HepG2 (cell line): ENCODE measurements around the gene CD151. TPM values are rescaled to one million over a fixed set of nuclear protein-coding genes. Genes with fewer than 3 reads are reported as not detected.

Experiments
- BCL6 ChIP-seq: IDR thresholded peaks from 2 replicates; pipeline ENCODE4 v1.6.1; 2016; ENCODE audit warnings: missing genetic modification reagents, missing compliant biosample characterization
- CBX2 ChIP-seq, 2 experiments: fragments of 200-600 bp in 1 of 2; sonication (generic); formaldehyde crosslinking in 1 of 2; IDR thresholded peaks; 2 replicates each; pipeline versions ENCODE4 v1.7.0 to v1.8.1; 2018 to 2022; ENCODE audit warnings: low read depth in 2 of 2, low read length in 1 of 2, mild to moderate bottlenecking in 1 of 2, missing genetic modification reagents in 1 of 2
- KDM3A ChIP-seq: IDR thresholded peaks from 2 replicates; pipeline ENCODE4 v1.6.1; 2018; ENCODE audit warnings: low read depth, missing compliant biosample characterization
- MAFF ChIP-seq: IDR thresholded peaks from 2 replicates; pipeline ENCODE4 v1.6.1; 2011; ENCODE audit warnings: low read depth, low read length, improper control_type of control experiment
- MED13 ChIP-seq: sonication (generic); formaldehyde crosslinking; IDR thresholded peaks from 2 replicates; pipeline ENCODE4 v1.5.0; 2020; ENCODE audit warnings: missing genetic modification reagents
- PRMT3 ChIP-seq: sonication (generic); formaldehyde crosslinking; IDR thresholded peaks from 2 replicates; pipeline ENCODE4 v1.8.1; 2022; ENCODE audit warnings: low read depth, mild to moderate bottlenecking, moderate library complexity, missing genetic modification reagents, borderline replicate concordance
- SCMH1 ChIP-seq: sonication (generic); formaldehyde crosslinking; IDR thresholded peaks from 2 replicates; pipeline ENCODE4 v1.9.0; 2021; ENCODE audit warnings: missing genetic modification reagents, mild to moderate bottlenecking, borderline replicate concordance
- STAT5B ChIP-seq: sonication (generic); formaldehyde crosslinking; IDR thresholded peaks from 2 replicates; pipeline ENCODE4 v1.4.0; 2020; ENCODE audit warnings: missing genetic modification reagents
- ZNF234 ChIP-seq: sonication (generic); formaldehyde crosslinking; conservative IDR thresholded peaks from 2 replicates; pipeline ENCODE4 v1.5.1; 2020; ENCODE audit warnings: mild to moderate bottlenecking, missing genetic modification reagents
- ZNF382 ChIP-seq: sonication (generic); formaldehyde crosslinking; IDR thresholded peaks from 2 replicates; pipeline ENCODE4 v1.5.0; 2020; ENCODE audit warnings: missing genetic modification reagents, mild to moderate bottlenecking, borderline replicate concordance
- ZNF777 ChIP-seq: sonication (generic); formaldehyde crosslinking; IDR thresholded peaks from 2 replicates; pipeline ENCODE4 v1.4.0; 2020; ENCODE audit warnings: missing genetic modification reagents
- polyA plus RNA-seq, 8 experiments: library from polyadenylated mRNA; depleted of rRNA in 3 of 8; stranded (reverse) in 7 of 8; unstranded in 1 of 8; fragments of >200 nt; fragmentation: Illumina TruSeq in 4 of 8; extraction: Trizol in 4 of 8; gene quantifications; 2 replicates each; pipeline versions ENCODE4 v1.2.1 to v1.2.3, GENCODE V29; 2011 to 2016; ENCODE audit warnings: low read depth in 4 of 8, missing spikeins in 1 of 8, mixed read lengths in 1 of 8; ENCODE audit not compliant: insufficient read depth in 1 of 8
- total RNA-seq, 5 experiments: library from RNA; depleted of rRNA; stranded (reverse); fragments of >200 nt; fragmentation: Illumina TruSeq; extraction: Trizol; gene quantifications; 2 replicates each; pipeline ENCODE4 v1.2.3, GENCODE V29; 2016; ENCODE audit warnings: low read depth in 1 of 5
- TF ChIP-seq, protein P1 (sequence below): sonication (generic); formaldehyde crosslinking; IDR thresholded peaks from 2 replicates; pipeline ENCODE4 v1.4.0; 2020; ENCODE audit warnings: low read depth, missing genetic modification reagents
- TF ChIP-seq, protein P2 (sequence below): sonication (generic); formaldehyde crosslinking; IDR thresholded peaks from 2 replicates; pipeline ENCODE4 v1.5.1; 2020; ENCODE audit warnings: mild to moderate bottlenecking, missing genetic modification reagents, moderate library complexity
- TF ChIP-seq, protein P3 (sequence below): sonication (generic); formaldehyde crosslinking; IDR thresholded peaks from 2 replicates; pipeline ENCODE4 v1.5.0; 2020; ENCODE audit warnings: mild to moderate bottlenecking, missing genetic modification reagents, borderline replicate concordance
- TF ChIP-seq, protein P4 (sequence below): sonication (generic); formaldehyde crosslinking; conservative IDR thresholded peaks from 2 replicates; pipeline ENCODE4 v1.5.0; 2020; ENCODE audit warnings: missing genetic modification reagents

CD151 gene
- total and polyA plus RNA-seq, 2 of the 13 experiments (the other 11 are each of a cell fraction or from before 2014, with no cell fraction given): 125 to 197 TPM

GRCh38 chr11:838441-839279 is 5.9 kb downstream of the CD151 start (continued):
- TF ChIP-seq, protein P1, sequence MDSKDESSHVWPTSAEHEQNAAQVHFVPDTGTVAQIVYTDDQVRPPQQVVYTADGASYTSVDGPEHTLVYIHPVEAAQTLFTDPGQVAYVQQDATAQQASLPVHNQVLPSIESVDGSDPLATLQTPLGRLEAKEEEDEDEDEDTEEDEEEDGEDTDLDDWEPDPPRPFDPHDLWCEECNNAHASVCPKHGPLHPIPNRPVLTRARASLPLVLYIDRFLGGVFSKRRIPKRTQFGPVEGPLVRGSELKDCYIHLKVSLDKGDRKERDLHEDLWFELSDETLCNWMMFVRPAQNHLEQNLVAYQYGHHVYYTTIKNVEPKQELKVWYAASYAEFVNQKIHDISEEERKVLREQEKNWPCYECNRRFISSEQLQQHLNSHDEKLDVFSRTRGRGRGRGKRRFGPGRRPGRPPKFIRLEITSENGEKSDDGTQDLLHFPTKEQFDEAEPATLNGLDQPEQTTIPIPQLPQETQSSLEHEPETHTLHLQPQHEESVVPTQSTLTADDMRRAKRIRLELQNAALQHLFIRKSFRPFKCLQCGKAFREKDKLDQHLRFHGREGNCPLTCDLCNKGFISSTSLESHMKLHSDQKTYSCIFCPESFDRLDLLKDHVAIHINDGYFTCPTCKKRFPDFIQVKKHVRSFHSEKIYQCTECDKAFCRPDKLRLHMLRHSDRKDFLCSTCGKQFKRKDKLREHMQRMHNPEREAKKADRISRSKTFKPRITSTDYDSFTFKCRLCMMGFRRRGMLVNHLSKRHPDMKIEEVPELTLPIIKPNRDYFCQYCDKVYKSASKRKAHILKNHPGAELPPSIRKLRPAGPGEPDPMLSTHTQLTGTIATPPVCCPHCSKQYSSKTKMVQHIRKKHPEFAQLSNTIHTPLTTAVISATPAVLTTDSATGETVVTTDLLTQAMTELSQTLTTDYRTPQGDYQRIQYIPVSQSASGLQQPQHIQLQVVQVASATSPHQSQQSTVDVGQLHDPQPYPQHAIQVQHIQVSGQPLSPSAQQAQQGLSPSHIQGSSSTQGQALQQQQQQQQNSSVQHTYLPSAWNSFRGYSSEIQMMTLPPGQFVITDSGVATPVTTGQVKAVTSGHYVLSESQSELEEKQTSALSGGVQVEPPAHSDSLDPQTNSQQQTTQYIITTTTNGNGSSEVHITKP (CRISPR knock-in tag): no peak; the same call in 1 of the 2 replicates
- no peak for TF ChIP-seq ZNF382
- TF ChIP-seq BCL6 (CRISPR knock-in tag): peak; percentile 49
- no peak for TF ChIP-seq STAT5B (CRISPR knock-in tag)
- no peak for TF ChIP-seq MED13 (CRISPR knock-in tag)
- TF ChIP-seq ZNF234 (CRISPR knock-in tag): no peak
- TF ChIP-seq, protein P2, sequence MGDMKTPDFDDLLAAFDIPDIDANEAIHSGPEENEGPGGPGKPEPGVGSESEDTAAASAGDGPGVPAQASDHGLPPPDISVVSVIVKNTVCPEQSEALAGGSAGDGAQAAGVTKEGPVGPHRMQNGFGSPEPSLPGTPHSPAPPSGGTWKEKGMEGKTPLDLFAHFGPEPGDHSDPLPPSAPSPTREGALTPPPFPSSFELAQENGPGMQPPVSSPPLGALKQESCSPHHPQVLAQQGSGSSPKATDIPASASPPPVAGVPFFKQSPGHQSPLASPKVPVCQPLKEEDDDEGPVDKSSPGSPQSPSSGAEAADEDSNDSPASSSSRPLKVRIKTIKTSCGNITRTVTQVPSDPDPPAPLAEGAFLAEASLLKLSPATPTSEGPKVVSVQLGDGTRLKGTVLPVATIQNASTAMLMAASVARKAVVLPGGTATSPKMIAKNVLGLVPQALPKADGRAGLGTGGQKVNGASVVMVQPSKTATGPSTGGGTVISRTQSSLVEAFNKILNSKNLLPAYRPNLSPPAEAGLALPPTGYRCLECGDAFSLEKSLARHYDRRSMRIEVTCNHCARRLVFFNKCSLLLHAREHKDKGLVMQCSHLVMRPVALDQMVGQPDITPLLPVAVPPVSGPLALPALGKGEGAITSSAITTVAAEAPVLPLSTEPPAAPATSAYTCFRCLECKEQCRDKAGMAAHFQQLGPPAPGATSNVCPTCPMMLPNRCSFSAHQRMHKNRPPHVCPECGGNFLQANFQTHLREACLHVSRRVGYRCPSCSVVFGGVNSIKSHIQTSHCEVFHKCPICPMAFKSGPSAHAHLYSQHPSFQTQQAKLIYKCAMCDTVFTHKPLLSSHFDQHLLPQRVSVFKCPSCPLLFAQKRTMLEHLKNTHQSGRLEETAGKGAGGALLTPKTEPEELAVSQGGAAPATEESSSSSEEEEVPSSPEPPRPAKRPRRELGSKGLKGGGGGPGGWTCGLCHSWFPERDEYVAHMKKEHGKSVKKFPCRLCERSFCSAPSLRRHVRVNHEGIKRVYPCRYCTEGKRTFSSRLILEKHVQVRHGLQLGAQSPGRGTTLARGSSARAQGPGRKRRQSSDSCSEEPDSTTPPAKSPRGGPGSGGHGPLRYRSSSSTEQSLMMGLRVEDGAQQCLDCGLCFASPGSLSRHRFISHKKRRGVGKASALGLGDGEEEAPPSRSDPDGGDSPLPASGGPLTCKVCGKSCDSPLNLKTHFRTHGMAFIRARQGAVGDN (CRISPR knock-in tag): peak; percentile 98
- TF ChIP-seq, protein P3, sequence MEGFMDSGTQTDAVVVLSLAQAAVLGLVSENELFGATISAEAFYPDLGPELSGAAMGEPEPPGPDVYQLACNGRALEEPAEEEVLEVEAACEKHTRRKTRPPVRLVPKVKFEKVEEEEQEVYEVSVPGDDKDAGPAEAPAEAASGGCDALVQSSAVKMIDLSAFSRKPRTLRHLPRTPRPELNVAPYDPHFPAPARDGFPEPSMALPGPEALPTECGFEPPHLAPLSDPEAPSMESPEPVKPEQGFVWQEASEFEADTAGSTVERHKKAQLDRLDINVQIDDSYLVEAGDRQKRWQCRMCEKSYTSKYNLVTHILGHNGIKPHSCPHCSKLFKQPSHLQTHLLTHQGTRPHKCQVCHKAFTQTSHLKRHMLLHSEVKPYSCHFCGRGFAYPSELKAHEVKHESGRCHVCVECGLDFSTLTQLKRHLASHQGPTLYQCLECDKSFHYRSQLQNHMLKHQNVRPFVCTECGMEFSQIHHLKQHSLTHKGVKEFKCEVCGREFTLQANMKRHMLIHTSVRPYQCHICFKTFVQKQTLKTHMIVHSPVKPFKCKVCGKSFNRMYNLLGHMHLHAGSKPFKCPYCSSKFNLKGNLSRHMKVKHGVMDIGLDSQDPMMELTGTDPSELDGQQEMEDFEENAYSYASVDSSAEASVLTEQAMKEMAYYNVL (CRISPR knock-in tag): no peak; the same call in 1 of the 2 replicates
- TF ChIP-seq PRMT3 (CRISPR knock-in tag): no peak
- TF ChIP-seq SCMH1 (CRISPR knock-in tag): no peak
- peak; percentile 60; the same call in 1 of the 2 replicates for TF ChIP-seq ZNF777 (CRISPR knock-in tag)
- no peak for TF ChIP-seq KDM3A (CRISPR knock-in tag)
- TF ChIP-seq, protein P4, sequence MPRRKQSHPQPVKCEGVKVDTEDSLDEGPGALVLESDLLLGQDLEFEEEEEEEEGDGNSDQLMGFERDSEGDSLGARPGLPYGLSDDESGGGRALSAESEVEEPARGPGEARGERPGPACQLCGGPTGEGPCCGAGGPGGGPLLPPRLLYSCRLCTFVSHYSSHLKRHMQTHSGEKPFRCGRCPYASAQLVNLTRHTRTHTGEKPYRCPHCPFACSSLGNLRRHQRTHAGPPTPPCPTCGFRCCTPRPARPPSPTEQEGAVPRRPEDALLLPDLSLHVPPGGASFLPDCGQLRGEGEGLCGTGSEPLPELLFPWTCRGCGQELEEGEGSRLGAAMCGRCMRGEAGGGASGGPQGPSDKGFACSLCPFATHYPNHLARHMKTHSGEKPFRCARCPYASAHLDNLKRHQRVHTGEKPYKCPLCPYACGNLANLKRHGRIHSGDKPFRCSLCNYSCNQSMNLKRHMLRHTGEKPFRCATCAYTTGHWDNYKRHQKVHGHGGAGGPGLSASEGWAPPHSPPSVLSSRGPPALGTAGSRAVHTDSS (CRISPR knock-in tag): no peak
- no peak for TF ChIP-seq CBX2 (IDR thresholded peaks at IDR 0.05; ENCODE audit: low read depth, low read length)
- no peak for TF ChIP-seq CBX2 (CRISPR knock-in tag; IDR thresholded peaks at IDR 0.05; ENCODE audit: low read depth)
- no peak for TF ChIP-seq MAFF
